Endothelial cell of umbilical vein (primary cell): ENCODE results near the gene SNCG. TPM values are rescaled to one million over a fixed set of nuclear protein-coding genes. Genes with fewer than 3 reads are reported as not detected.

Source experiments
- BruUV-seq: library from RNA; stranded (reverse); fragments of 400-500 nt; replicated peaks from 2 replicates; lab custom pipeline; 2021; lab: Mats Ljungman, UMichigan
- CTCF ChIA-PET: fragments of 300-600, 350-600 bp; sonication (Branson Sonifier 250); formaldehyde crosslinking; loops from one replicate; lab custom pipeline; 2021; ENCODE audit warnings: antibody characterized with exemption, inconsistent platforms; lab: Charles Lee
- POLR2A ChIA-PET: fragments of 300-600, 350-600 bp; sonication (Branson Sonifier 250); formaldehyde crosslinking; loops from one replicate; lab custom pipeline; 2021; ENCODE audit warnings: antibody characterized with exemption, inconsistent platforms; lab: Charles Lee
- DNase-seq: peaks from one replicate; pipeline ENCODE4 v3.0.0-alpha.2; 2011; ENCODE audit warnings: low read depth, low spot score
- FAIRE-seq: peaks from 2 replicates; lab custom pipeline; 2011; peaks lifted over from hg19 to GRCh38; lab: Jason Lieb, UNC
- H2AFZ ChIP-seq: 2 replicates; pipeline ENCODE4 v1.6.0; 2012; ENCODE audit warnings: low read depth, low read length, control low read depth, inconsistent platforms
- H3K27ac ChIP-seq: 2 replicates; pipeline ENCODE4 v1.5.1; 2011; ENCODE audit warnings: low read depth, mild to moderate bottlenecking, control low read depth, low read length, moderate library complexity; ENCODE audit not compliant: insufficient read depth
- H3K27me3 ChIP-seq, 2 experiments: 2 replicates each; pipeline versions ENCODE4 v1.6.0 to v1.6.1; 2011; ENCODE audit warnings: low read length in 2 of 2, mixed read lengths in 1 of 2; ENCODE audit not compliant: control insufficient read depth in 2 of 2, insufficient read depth in 2 of 2
- H3K36me3 ChIP-seq, 2 experiments: 2 replicates in 1 of 2; 3 replicates in 1 of 2; pipeline ENCODE4 v1.5.1; 2011; ENCODE audit warnings: low read length in 2 of 2, mild to moderate bottlenecking in 1 of 2, moderate library complexity in 1 of 2; ENCODE audit not compliant: control insufficient read depth in 2 of 2, insufficient read depth in 2 of 2; ENCODE audit errors: extremely low read depth in 1 of 2
- H3K4me1 ChIP-seq: 3 replicates; pipeline ENCODE4 v1.5.1; 2011; ENCODE audit warnings: mild to moderate bottlenecking, low read length; ENCODE audit not compliant: control insufficient read depth, insufficient read depth; ENCODE audit errors: extremely low read depth
- H3K4me2 ChIP-seq: 2 replicates; pipeline ENCODE4 v1.6.1; 2011; ENCODE audit warnings: low read length, control low read depth, mixed read lengths; ENCODE audit not compliant: insufficient read depth
- H3K4me3 ChIP-seq, 3 experiments: fragments of 200-600 bp in 1 of 3; sonication (generic), shearing (Covaris generic) in 1 of 3; replicated peaks in 1 of 3; 2 replicates each; pipeline ENCODE4 v1.5.1; 2011 to 2016; ENCODE audit warnings: control low read depth in 3 of 3, low read length in 3 of 3, mild to moderate bottlenecking in 2 of 3, inconsistent platforms in 1 of 3, low read depth in 1 of 3, moderate library complexity in 1 of 3; ENCODE audit not compliant: insufficient read depth in 1 of 3
- H3K79me2 ChIP-seq: 2 replicates; pipeline ENCODE4 v1.6.0; 2012; ENCODE audit warnings: low read length, inconsistent platforms; ENCODE audit not compliant: control insufficient read depth, insufficient read depth
- H3K9ac ChIP-seq: replicated peaks from 2 replicates; pipeline ENCODE3; 2011; ENCODE audit warnings: low read length, control low read depth; ENCODE audit not compliant: insufficient read depth; ENCODE audit errors: extremely low read depth
- H3K9me1 ChIP-seq: replicated peaks from 3 replicates; pipeline ENCODE4 v1.6.0; 2011; ENCODE audit warnings: mild to moderate bottlenecking, low read length; ENCODE audit not compliant: control insufficient read depth, insufficient read depth; ENCODE audit errors: extremely low read depth
- H3K9me3 ChIP-seq: replicated peaks from 2 replicates; pipeline ENCODE4 v1.5.1; 2012; ENCODE audit warnings: low read length, inconsistent platforms; ENCODE audit not compliant: control insufficient read depth, insufficient read depth
- H4K20me1 ChIP-seq: replicated peaks from 2 replicates; pipeline ENCODE3; 2011; ENCODE audit warnings: mild to moderate bottlenecking, low read length; ENCODE audit not compliant: control insufficient read depth, insufficient read depth; ENCODE audit errors: extremely low read depth
- CTCF ChIP-seq, 2 donors: IDR thresholded peaks; 1 replicate in 1 of 2; 2 replicates in 1 of 2; pipeline ENCODE4 v1.5.1; 2011; ENCODE audit warnings: low read length in 2 of 2, mild to moderate bottlenecking in 2 of 2, moderate library complexity in 2 of 2, control low read depth in 1 of 2, inconsistent platforms in 1 of 2, low read depth in 1 of 2; ENCODE audit not compliant: insufficient read depth in 1 of 2; ENCODE audit errors: extremely low read depth in 1 of 2
- EZH2 ChIP-seq: IDR thresholded peaks from 2 replicates; pipeline ENCODE4 v1.6.1; 2012; ENCODE audit warnings: borderline replicate concordance, low read depth, mild to moderate bottlenecking, moderate library complexity, low read length, inconsistent platforms; ENCODE audit not compliant: severe bottlenecking
- FOS ChIP-seq: IDR thresholded peaks from 2 replicates; pipeline ENCODE4 v1.6.1; 2011; ENCODE audit warnings: mild to moderate bottlenecking, low read length, moderate library complexity, borderline replicate concordance; ENCODE audit not compliant: insufficient read depth
- GATA2 ChIP-seq: IDR thresholded peaks from 2 replicates; pipeline ENCODE4 v1.7.0; 2011; ENCODE audit warnings: low read depth, mild to moderate bottlenecking, moderate library complexity, mixed read lengths, low read length; ENCODE audit not compliant: insufficient read length, insufficient read depth
- JUN ChIP-seq: IDR thresholded peaks from 2 replicates; pipeline ENCODE4 v1.6.1; 2011; ENCODE audit warnings: borderline replicate concordance, low read depth; ENCODE audit not compliant: insufficient read length, insufficient read depth
- MAX ChIP-seq: IDR thresholded peaks from 2 replicates; pipeline ENCODE4 v1.6.1; 2011; ENCODE audit not compliant: insufficient read depth, insufficient read length
- MYC ChIP-seq: IDR thresholded peaks from one replicate; pipeline ENCODE4 v1.6.1; 2011; ENCODE audit warnings: mild to moderate bottlenecking, low read depth, low read length
- POLR2A ChIP-seq: IDR thresholded peaks from 2 replicates; pipeline ENCODE4 v1.6.1; 2012; ENCODE audit warnings: low read depth, mild to moderate bottlenecking, control low read depth, low read length
- POLR2AphosphoS5 ChIP-seq: IDR thresholded peaks from 2 replicates; pipeline ENCODE4 v1.6.1; 2012; ENCODE audit warnings: low read depth, mild to moderate bottlenecking, control low read depth, low read length, moderate library complexity; ENCODE audit not compliant: insufficient read depth
- dilution Hi-C: fragments of 300-500 bp; cut with MboI; formaldehyde crosslinking; loops from one replicate; pipeline ENCODE4 v1.15.0; 2019; ENCODE audit warnings: low sequenced_read_pairs; ENCODE audit not compliant: extremely low pct_ligation_motif_present
- intact Hi-C: fragments of 100-400 bp; cut with micrococcal nuclease; formaldehyde crosslinking; loops from one replicate; pipeline ENCODE4 v1.10.0; 2022
- polyA plus RNA-seq, 4 experiments: library from polyadenylated mRNA; depleted of rRNA in 3 of 4; stranded (reverse) in 3 of 4; unstranded in 1 of 4; fragments of >200 nt; gene quantifications; 2 replicates each; pipeline versions ENCODE4 v1.2.1 to v1.2.3, GENCODE V29; 2011 to 2012; ENCODE audit warnings: missing spikeins in 1 of 4
- total RNA-seq: library from RNA; stranded (reverse); gene quantifications from 2 replicates; pipeline ENCODE4 v1.2.3, GENCODE V29; 2021

SNCG gene
- total and polyA plus RNA-seq, 2 donors (not counting 3 experiments of a cell fraction or from before 2014, with no cell fraction given): 31.4 to 60.8 TPM

- no peak overlapping the region for H3K4me3 ChIP-seq
- no peak overlapping the region for H3K9ac ChIP-seq
- H3K27me3 ChIP-seq: no peaks in the 10 kb centered on the region
- no peak overlapping the region for H3K27ac ChIP-seq
- H3K79me2 ChIP-seq: no peaks in the 10 kb centered on the region
- H3K9me1 ChIP-seq: no peaks in the 10 kb centered on the region
- dilution Hi-C loops (no loop called here), intact Hi-C loops (loop anchor here (1.0 kb wide), 2 partner anchors 12 to 27 kb away; no protein-coding TSS in a partner anchor)
- H2AFZ ChIP-seq: peak overlapping the region; percentile 85
- H3K4me2 ChIP-seq: no peak overlapping the region
- no peaks in the 10 kb centered on the region for H3K36me3 ChIP-seq
- BruUV-seq: no TSS peak
- no peaks in the 10 kb centered on the region for H4K20me1 ChIP-seq
- H3K9me3 ChIP-seq: no peaks in the 10 kb centered on the region
- DNase-seq (no peak), FAIRE-seq (no peak)
- ChIA-PET CTCF (interaction anchor here (0.6 to 8.5 kb wide), 18 partner anchors 10 to 308 kb away, joined by 3 to 189 read pairs (median 4); partner anchors contain the start of genes MMRN2, SHLD2 and SNCG), POLR2A (interaction anchor here (0.6 kb wide), 1 partner anchor 12 kb away, joined by 10 read pairs; no protein-coding TSS in a partner anchor)
- peaks cover 51% of the 10 kb centered on the region for H3K4me1 ChIP-seq
- no peak for TF ChIP-seq GATA2
- TF ChIP-seq POLR2AphosphoS5: no peak
- no peak for TF ChIP-seq FOS
Measured at GRCh38 chr10:86965986-86966654, 7.7 kb downstream of the SNCG start.

GRCh38 chr10:86967481-86967941, 9.1 kb downstream of the SNCG start:
- H3K27ac ChIP-seq: no peak overlapping the region
- no peak overlapping the region for H3K4me3 ChIP-seq
- FAIRE-seq: peak; percentile 26
- ChIA-PET CTCF (interaction anchor here (1.4 to 8.5 kb wide), 5 partner anchors 11 to 277 kb away, joined by 3 to 189 read pairs (median 5); partner anchors contain the start of genes MMRN2 and SNCG), POLR2A (no interaction called here)
- no peaks in the 10 kb centered on the region for H3K79me2 ChIP-seq
- no peaks in the 10 kb centered on the region for H3K9me1 ChIP-seq
- intact Hi-C loops: no loop called here
- H3K9ac ChIP-seq: no peak overlapping the region
- no peak for TF ChIP-seq MYC
- TF ChIP-seq MAX: no peak
- TF ChIP-seq JUN: no peak
- TF ChIP-seq EZH2: no peak
- no peak for TF ChIP-seq GATA2
- no peak for TF ChIP-seq CTCF (IDR thresholded peaks at IDR 0.05; ENCODE audit: extremely low read depth in 1 of 2, insufficient read depth in 1 of 2, low read depth in 1 of 2, low read length in 2 of 2)
- no peak for TF ChIP-seq POLR2AphosphoS5
- no peak for TF ChIP-seq POLR2A
- no peak for TF ChIP-seq FOS
- dilution Hi-C loops: no loop called here
- H3K4me1 ChIP-seq: peaks cover 55% of the 10 kb centered on the region
- H3K4me2 ChIP-seq: no peak overlapping the region
- no peaks in the 10 kb centered on the region for H4K20me1 ChIP-seq
- H2AFZ ChIP-seq: no peak overlapping the region
- H3K9me3 ChIP-seq: no peaks in the 10 kb centered on the region
- H3K27me3 ChIP-seq: no peaks in the 10 kb centered on the region
- no peaks in the 10 kb centered on the region for H3K36me3 ChIP-seq
- no peak for DNase-seq
- no TSS peak for BruUV-seq
